Body of pancreas (tissue), 4 donors: ENCODE measurements around the gene RAMAC.

Experiments
- CTCF ChIP-seq, 7 experiments: fragments of 450-650 bp in 4 of 7; fragments of 200-600 bp in 3 of 7; sonication (generic) in 3 of 7; IDR thresholded peaks; one replicate each; pipeline ENCODE4 v1.5.1; 2016 to 2019; ENCODE audit warnings: antibody characterized with exemption in 7 of 7
- POLR2A ChIP-seq, 3 donors: fragments of 450-650 bp; IDR thresholded peaks; one replicate each; pipeline ENCODE4 v1.6.1; 2016; ENCODE audit warnings: antibody characterized with exemption in 3 of 3, mild to moderate bottlenecking in 2 of 3

GRCh38 chr15:82995938-82996337, 9.9 kb downstream of the RAMAC start:
- TF ChIP-seq CTCF (IDR thresholded peaks at IDR 0.05): no peak
- TF ChIP-seq POLR2A (IDR thresholded peaks at IDR 0.05): no peak
